ENCODE results near the gene NDUFB8. TPM values are rescaled to one million over a fixed set of nuclear protein-coding genes. Genes with fewer than 3 reads are reported as not detected.
A peak's percentile ranks its signal among the peaks of the same experiment; 100 is the strongest.

The NDUFB8 gene
- total and polyA plus RNA-seq, 10 of the 15 experiments (the other 5 are each of a cell fraction or from before 2014, with no cell fraction given) = 180 to 572 (median 382) TPM

- TF ChIP-seq RAD21 (IDR thresholded peaks at IDR 0.05; ENCODE audit: insufficient read depth, low read depth, low read length) = no peak
- no peak for TF ChIP-seq TARDBP (IDR thresholded peaks at IDR 0.05; ENCODE audit: borderline replicate concordance)
- TF ChIP-seq YY1 (IDR thresholded peaks at IDR 0.05; ENCODE audit: low read depth, low read length) = peak; percentile 96
- peak; percentile 87 for TF ChIP-seq KLF5 (IDR thresholded peaks at IDR 0.05; ENCODE audit: partially characterized antibody)
- TF ChIP-seq BHLHE40 (IDR thresholded peaks at IDR 0.05; ENCODE audit: borderline replicate concordance in 1 of 2, low read depth in 2 of 2, low read length in 1 of 2) = peak; percentile 28 to 52; a peak in 1 of 4 replicates
- TF ChIP-seq GABPA (IDR thresholded peaks at IDR 0.05; ENCODE audit: low read depth) = peak; percentile 93
- peak; percentile 56; the same call in 1 of the 2 replicates for TF ChIP-seq TBL1XR1 (IDR thresholded peaks at IDR 0.05; ENCODE audit: low read depth, low read length)
- TF ChIP-seq CHD2 (IDR thresholded peaks at IDR 0.05; ENCODE audit: borderline replicate concordance, low read depth, low read length) = peak; percentile 61; the same call in 1 of the 2 replicates
- TF ChIP-seq IRF4 (IDR thresholded peaks at IDR 0.05; ENCODE audit: low read depth, low read length) = 0 out of 2 replicates have a peak, but pooled peaks have one; percentile 14
- no peak for TF ChIP-seq ZNF622 (IDR thresholded peaks at IDR 0.05)
- peak in 1 of 2 experiments; percentile 59; a peak in 2 of 3 replicates for TF ChIP-seq EGR1 (IDR thresholded peaks at IDR 0.05; ENCODE audit: borderline replicate concordance in 1 of 2, low read depth in 2 of 2, low read length in 2 of 2)
- TF ChIP-seq E4F1 (IDR thresholded peaks at IDR 0.05; ENCODE audit: borderline replicate concordance, partially characterized antibody) = peak; percentile 66
- peak; percentile 96 for TF ChIP-seq ELK1 (IDR thresholded peaks at IDR 0.05; ENCODE audit: low read depth, low read length)
- TF ChIP-seq CBFB (IDR thresholded peaks at IDR 0.05; ENCODE audit: low read depth) = peak; percentile 94
- peak; percentile 93; the same call in 1 of the 2 replicates for TF ChIP-seq PML (IDR thresholded peaks at IDR 0.05; ENCODE audit: low read length)
- peak; percentile 72; the same call in 1 of the 2 replicates for TF ChIP-seq SMARCA5 (IDR thresholded peaks at IDR 0.05)
- peak; percentile 49; the same call in 1 of the 2 replicates for TF ChIP-seq MXI1 (IDR thresholded peaks at IDR 0.05; ENCODE audit: low read depth, low read length)
- TF ChIP-seq CTCF (IDR thresholded peaks at IDR 0.05 in 2 of 3, conservative IDR thresholded peaks at IDR 0.05 in 1 of 3; ENCODE audit: control insufficient read depth in 2 of 3, extremely low read depth in 1 of 3, insufficient read depth in 1 of 3, low read depth in 3 of 3, low read length in 3 of 3) = peak; percentile 94 to 98 (median 94)
- peak; percentile 93 for TF ChIP-seq MLLT1 (IDR thresholded peaks at IDR 0.05)
- peak; percentile 58 for TF ChIP-seq SP1 (IDR thresholded peaks at IDR 0.05; ENCODE audit: low read depth, low read length)
- TF ChIP-seq NBN (IDR thresholded peaks at IDR 0.05) = peak; percentile 98
- peak; percentile 43; the same call in 1 of the 2 replicates for TF ChIP-seq MTA2 (IDR thresholded peaks at IDR 0.05; ENCODE audit: low read depth)
- TF ChIP-seq ZNF207 (IDR thresholded peaks at IDR 0.05; ENCODE audit: borderline replicate concordance) = no peak; the same call in 1 of the 2 replicates
- peak in 1 of 2 experiments; percentile 44; a peak in 1 of 4 replicates for TF ChIP-seq SRF (IDR thresholded peaks at IDR 0.05; ENCODE audit: low read depth in 2 of 2, low read length in 2 of 2)
Observed at GRCh38 chr10:100535715-100536353, 6.2 kb upstream of the NDUFB8 start, which contains the start of gene HIF1AN (continued).

All from GM12878 (cell line).